K562 (cell line): ENCODE measurements around the gene RBM5. TPM values are rescaled to one million over a fixed set of nuclear protein-coding genes. Genes with fewer than 3 reads are reported as not detected.

Source experiments
- ATAC-seq: fragments of 200-7000 bp; cut with Tn5 transposase; 3 replicates; pipeline ENCODE4 v1.9.1; 2020; ENCODE audit warnings: moderate library complexity
- BruUV-seq: library from RNA; stranded (reverse); fragments of 400-500 nt; replicated peaks from 2 replicates; lab custom pipeline; 2021; lab: Mats Ljungman, UMichigan
- CTCF ChIA-PET: fragments of 300-600 bp; formaldehyde crosslinking; extraction: SDS; loops from one replicate; lab custom pipeline; 2021; ENCODE audit warnings: low intra/inter-chr PET ratio; lab: Yijun Ruan, JAX
- POLR2A ChIA-PET: fragments of 300-600, 350-650 bp; sonication (Branson Sonifier 250); formaldehyde crosslinking; extraction: SDS; loops from one replicate; lab custom pipeline; 2021; ENCODE audit warnings: antibody characterized with exemption, inconsistent platforms; lab: Yijun Ruan, JAX
- DNase-seq, 4 experiments: peaks; one replicate each; pipeline versions ENCODE4 v3.0.0 to v3.0.0-alpha.2; 2011 to 2018; ENCODE audit warnings: low spot score in 3 of 4, mixed read lengths in 3 of 4; ENCODE audit errors: extremely low read depth in 1 of 4
- FAIRE-seq: peaks from 2 replicates; lab custom pipeline; 2011; peaks lifted over from hg19 to GRCh38; lab: Jason Lieb, UNC
- H2AFZ ChIP-seq: 2 replicates; pipeline ENCODE4 v1.6.0; 2011; ENCODE audit warnings: low read depth, low read length, control low read depth, inconsistent platforms
- H3K27ac ChIP-seq: fragments of 200-600 bp; 3 replicates; pipeline ENCODE4 v1.8.0; 2011; ENCODE audit warnings: low read depth, mild to moderate bottlenecking, control low read depth, inconsistent platforms, low read length, moderate library complexity, mixed read lengths; ENCODE audit errors: extremely low read depth
- H3K27me3 ChIP-seq, 2 experiments: fragments of 300-600 bp in 1 of 2; 2 replicates in 1 of 2; 3 replicates in 1 of 2; pipeline versions ENCODE4 v1.6.0 to v1.8.0; 2011; ENCODE audit warnings: inconsistent platforms in 2 of 2, low read length in 2 of 2, mild to moderate bottlenecking in 1 of 2, mixed read lengths in 1 of 2, moderate library complexity in 1 of 2; ENCODE audit not compliant: control insufficient read depth in 2 of 2, insufficient read depth in 2 of 2
- H3K36me3 ChIP-seq: fragments of 300-600 bp; 3 replicates; pipeline ENCODE4 v1.8.0; 2011; ENCODE audit warnings: mild to moderate bottlenecking, low read length, inconsistent platforms; ENCODE audit not compliant: control insufficient read depth, insufficient read depth
- H3K4me1 ChIP-seq, 2 experiments: fragments of 200-600 bp in 1 of 2; replicated peaks in 1 of 2; 2 replicates in 1 of 2; 3 replicates in 1 of 2; pipeline versions ENCODE4 v1.5.1 to v1.8.0; 2011; ENCODE audit warnings: inconsistent platforms in 2 of 2, low read length in 2 of 2, mild to moderate bottlenecking in 1 of 2, mixed read lengths in 1 of 2, moderate library complexity in 1 of 2; ENCODE audit not compliant: control insufficient read depth in 2 of 2, insufficient read depth in 2 of 2
- H3K4me2 ChIP-seq: 2 replicates; pipeline ENCODE4 v1.6.1; 2011; ENCODE audit warnings: low read length, control low read depth, inconsistent platforms, mixed read lengths; ENCODE audit not compliant: insufficient read depth
- H3K4me3 ChIP-seq: fragments of 200-600 bp; sonication (generic), shearing (Covaris generic); 2 replicates; pipeline ENCODE4 v1.5.1; 2016; ENCODE audit warnings: control low read depth, inconsistent platforms
- H3K79me2 ChIP-seq: fragments of 200-600 bp; 3 replicates; pipeline ENCODE4 v1.8.0; 2011; ENCODE audit warnings: low read length, inconsistent platforms; ENCODE audit not compliant: control insufficient read depth, insufficient read depth
- H3K9ac ChIP-seq, 2 experiments: 2 replicates each; pipeline versions ENCODE4 v1.6.0 to v1.6.1; 2011; ENCODE audit warnings: low read depth in 2 of 2, low read length in 2 of 2, control low read depth in 1 of 2, inconsistent platforms in 1 of 2, mild to moderate bottlenecking in 1 of 2, mixed read lengths in 1 of 2; ENCODE audit not compliant: insufficient read depth in 1 of 2
- H3K9me1 ChIP-seq: one replicate; pipeline ENCODE4 v1.6.0; 2011; ENCODE audit warnings: inconsistent platforms, mild to moderate bottlenecking, low read length, moderate library complexity; ENCODE audit not compliant: control insufficient read depth, insufficient read depth
- H3K9me3 ChIP-seq: replicated peaks from 2 replicates; pipeline ENCODE4 v1.5.1; 2011; ENCODE audit warnings: low read depth, low read length, inconsistent platforms; ENCODE audit not compliant: control insufficient read depth, insufficient read depth
- H4K20me1 ChIP-seq: replicated peaks from 2 replicates; pipeline ENCODE4 v1.6.1; 2011; ENCODE audit warnings: low read length, inconsistent platforms, mixed read lengths; ENCODE audit not compliant: control insufficient read depth, insufficient read depth
- CSDE1 ChIP-seq, 2 experiments: fragments of 450-650 bp; IDR thresholded peaks; 2 replicates each; pipeline ENCODE4 v1.6.1; 2016; ENCODE audit warnings: mild to moderate bottlenecking in 1 of 2
- HDAC8 ChIP-seq: fragments of 450-650 bp; IDR thresholded peaks from 2 replicates; pipeline ENCODE4 v1.6.1; 2016; ENCODE audit warnings: mild to moderate bottlenecking, missing genetic modification characterization, moderate library complexity, missing compliant biosample characterization
- HDGF ChIP-seq: fragments of 450-650 bp; IDR thresholded peaks from 2 replicates; pipeline ENCODE4 v1.6.1; 2016
- KDM1A ChIP-seq, 2 experiments: fragments of 450-650 bp; IDR thresholded peaks; 2 replicates each; pipeline ENCODE4 v1.6.1; 2016; ENCODE audit warnings: mild to moderate bottlenecking in 2 of 2
- MBD2 ChIP-seq: sonication (generic); IDR thresholded peaks from 2 replicates; pipeline ENCODE4 v1.6.1; 2016; ENCODE audit warnings: low read depth, borderline replicate concordance
- MEF2A ChIP-seq: IDR thresholded peaks from 2 replicates; pipeline ENCODE4 v1.6.1; 2011; ENCODE audit warnings: low read depth, mild to moderate bottlenecking, low read length, moderate library complexity; ENCODE audit not compliant: control insufficient read depth
- MXI1 ChIP-seq: IDR thresholded peaks from 2 replicates; pipeline ENCODE4 v1.6.1; 2011; ENCODE audit warnings: low read depth, mild to moderate bottlenecking, improper control_type of control experiment, low read length
- NFATC3 ChIP-seq: fragments of 450-650 bp; IDR thresholded peaks from 2 replicates; pipeline ENCODE4 v1.6.1; 2017; ENCODE audit warnings: mild to moderate bottlenecking
- RCOR1 ChIP-seq, 2 experiments: IDR thresholded peaks; 2 replicates each; pipeline ENCODE4 v1.6.1; 2012; ENCODE audit warnings: low read depth in 2 of 2, low read length in 2 of 2, borderline replicate concordance in 1 of 2, improper control_type of control experiment in 1 of 2
- RFX1 ChIP-seq: fragments of 450-650 bp; IDR thresholded peaks from 2 replicates; pipeline ENCODE4 v1.6.1; 2016; ENCODE audit warnings: mild to moderate bottlenecking, moderate library complexity
- YBX1 ChIP-seq: fragments of 450-650 bp; IDR thresholded peaks from 2 replicates; pipeline ENCODE4 v1.7.1; 2016; ENCODE audit warnings: mild to moderate bottlenecking
- ZNF175 ChIP-seq: fragments of 200-800 bp; sonication (Bioruptor generic); IDR thresholded peaks from 2 replicates; pipeline ENCODE4 v1.6.1; 2016; ENCODE audit warnings: low read depth, mild to moderate bottlenecking, missing genetic modification characterization, missing compliant biosample characterization
- WGBS: fragments of 100-300 bp; shearing (Covaris generic); methylation state at CpG from one replicate; pipeline ENCODE4 v1.1.6; 2016; ENCODE audit warnings: low coverage, mixed read lengths; ENCODE audit not compliant: insufficient coverage; ENCODE audit errors: missing lambda C conversion rate; 5-methylcytosine and 5-hydroxymethylcytosine counted together
- in situ Hi-C: fragments of 300-500 bp; cut with MboI; formaldehyde crosslinking; loops from 4 replicates; pipeline ENCODE4 v1.15.0; 2018; ENCODE audit warnings: inconsistent platforms, mixed read lengths
- intact Hi-C: fragments of 100-400 bp; cut with micrococcal nuclease; formaldehyde crosslinking; loops from 2 replicates; pipeline ENCODE4 v1.14.2; 2022
- polyA plus RNA-seq, 8 experiments: library from polyadenylated mRNA; depleted of rRNA in 4 of 8; stranded (reverse) in 5 of 8; unstranded in 3 of 8; fragments of >200 nt; fragmentation: Nextera tagmentation in 2 of 8; fragmentation: Illumina TruSeq in 1 of 8; extraction: Ambion mirVana in 2 of 8; extraction: Trizol in 1 of 8; gene quantifications; 2 replicates each; pipeline versions ENCODE4 v1.2.1 to v1.2.3, GENCODE V29; 2011 to 2014; ENCODE audit warnings: inconsistent platforms in 1 of 8, missing spikeins in 1 of 8
- total RNA-seq, 7 experiments: library from RNA; depleted of rRNA in 6 of 7; stranded (reverse); fragments of >200 nt in 6 of 7; fragmentation: Illumina TruSeq in 2 of 7; extraction: Trizol in 2 of 7; gene quantifications; 2 replicates each; pipeline versions ENCODE4 v1.2.1 to v1.2.3, GENCODE V29; 2011 to 2021; ENCODE audit warnings: low replicate concordance in 1 of 7
- TF ChIP-seq, protein P1 (sequence below): fragments of 250-450 bp; sonication (Bioruptor Pico); IDR thresholded peaks from 2 replicates; pipeline ENCODE4 v1.4.0; 2020; ENCODE audit warnings: mild to moderate bottlenecking, moderate library complexity
- TF ChIP-seq, protein P2 (sequence below): fragments of 450-650 bp; formaldehyde crosslinking; IDR thresholded peaks from 2 replicates; pipeline ENCODE4 v1.4.0; 2020; ENCODE audit warnings: mild to moderate bottlenecking, moderate library complexity
- TF ChIP-seq, protein P3 (sequence below): sonication (generic); formaldehyde crosslinking; IDR thresholded peaks from 2 replicates; pipeline ENCODE4 v1.8.1; 2023; ENCODE audit warnings: mild to moderate bottlenecking, missing genetic modification reagents

The RBM5 gene
- total and polyA plus RNA-seq, 9 of the 15 experiments (the other 6 are each of a cell fraction or from before 2014, with no cell fraction given): 24.5 to 153 (median 81.6) TPM

DNA sequence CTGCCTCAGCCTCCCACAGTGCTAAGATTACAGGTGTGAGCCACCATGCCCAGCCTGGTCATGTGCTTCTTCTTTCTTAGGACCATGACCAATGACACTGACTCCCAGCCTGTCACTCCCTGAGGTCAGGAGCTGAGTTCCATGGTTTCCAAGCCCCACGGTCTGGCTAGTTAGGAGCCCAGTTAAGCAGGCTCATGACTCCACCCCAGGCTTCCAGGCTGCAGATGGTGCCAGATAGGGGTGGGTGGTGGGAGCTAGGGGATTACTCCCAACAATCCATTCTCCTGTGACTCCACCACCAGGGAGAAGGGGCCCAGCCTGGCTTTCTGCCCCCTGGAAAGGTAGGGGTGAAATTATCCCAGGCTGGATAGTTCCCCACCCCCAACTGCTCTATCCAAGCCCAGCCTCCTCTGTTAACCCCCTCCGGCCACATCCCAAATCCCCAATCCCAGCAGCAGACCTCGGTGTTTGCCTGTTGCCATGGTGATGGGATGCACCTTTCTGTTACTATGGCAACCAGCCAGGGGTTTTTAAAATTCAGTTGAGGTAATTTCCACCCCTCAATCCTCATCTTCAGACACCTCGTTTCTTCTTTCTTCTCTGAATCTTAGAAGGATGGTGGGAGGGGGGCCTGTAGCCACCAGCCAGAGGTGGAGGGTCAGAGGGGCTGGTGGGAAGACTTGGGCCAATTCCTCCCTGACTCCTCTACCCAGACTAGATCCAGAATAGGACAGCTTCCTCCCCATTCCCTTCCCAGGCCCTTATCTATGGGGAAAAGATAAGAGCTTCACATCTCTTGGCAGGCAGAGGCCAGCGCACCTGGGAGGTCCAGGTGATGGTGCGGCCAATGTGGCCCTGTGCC is 43.9 kb downstream of the RBM5 start:
- Histone ChIP-seq H3K79me2 (no peaks in the 10 kb centered on the region), H3K4me2 (no peak overlapping the region), H3K36me3 (no peaks in the 10 kb centered on the region), H3K27me3 (peaks cover 0 to 13% of the 10 kb centered on the region in 2 experiments; a peak in 2 of 5 replicates), H3K4me3 (no peak overlapping the region), H3K9me1 (no peaks in the 10 kb centered on the region), H3K27ac (no peak overlapping the region), H3K9me3 (no peaks in the 10 kb centered on the region), H3K4me1 (no peaks in the 10 kb centered on the region; a peak in 1 of 5 replicates), H3K9ac (no peak overlapping the region), H4K20me1 (no peaks in the 10 kb centered on the region), H2AFZ (no peak overlapping the region)
- ChIA-PET CTCF (no interaction called here), POLR2A (interaction anchor here (1.6 to 1.7 kb wide), 2 partner anchors 9 to 11 kb away, joined by 4 to 10 read pairs; no protein-coding TSS in a partner anchor)
- intact Hi-C loops (no loop called here), in situ Hi-C loops (no loop called here)
- ATAC-seq: no peak
- 5% methylated on average over 6 of the region's 6 CpGs for WGBS
- BruUV-seq: no TSS peak
- peak in 2 of 4 experiments; percentile 44 to 56 for DNase-seq
- TF ChIP-seq, protein P1, sequence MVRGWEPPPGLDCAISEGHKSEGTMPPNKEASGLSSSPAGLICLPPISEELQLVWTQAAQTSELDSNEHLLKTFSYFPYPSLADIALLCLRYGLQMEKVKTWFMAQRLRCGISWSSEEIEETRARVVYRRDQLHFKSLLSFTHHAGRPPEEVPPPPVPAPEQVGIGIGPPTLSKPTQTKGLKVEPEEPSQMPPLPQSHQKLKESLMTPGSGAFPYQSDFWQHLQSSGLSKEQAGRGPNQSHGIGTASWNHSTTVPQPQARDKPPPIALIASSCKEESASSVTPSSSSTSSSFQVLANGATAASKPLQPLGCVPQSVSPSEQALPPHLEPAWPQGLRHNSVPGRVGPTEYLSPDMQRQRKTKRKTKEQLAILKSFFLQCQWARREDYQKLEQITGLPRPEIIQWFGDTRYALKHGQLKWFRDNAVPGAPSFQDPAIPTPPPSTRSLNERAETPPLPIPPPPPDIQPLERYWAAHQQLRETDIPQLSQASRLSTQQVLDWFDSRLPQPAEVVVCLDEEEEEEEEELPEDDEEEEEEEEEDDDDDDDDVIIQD: no peak
- TF ChIP-seq MBD2 (no peak), NFATC3 (no peak), HDGF (no peak), RFX1 (peak; percentile 94), YBX1 (no peak), CSDE1 (IDR thresholded peaks at IDR 0.05) (peak in 1 of 2 experiments; percentile 58; a peak in 1 of 4 replicates), ZNF175 (CRISPR knock-in tag) (no peak), MXI1 (peak; percentile 57; the same call in 1 of the 2 replicates), HDAC8 (tag) (no peak), KDM1A (IDR thresholded peaks at IDR 0.05) (peak in 1 of 2 experiments; percentile 42; a peak in 1 of 4 replicates), RCOR1 (IDR thresholded peaks at IDR 0.05; ENCODE audit: borderline replicate concordance in 1 of 2, low read depth in 2 of 2, low read length in 2 of 2) (peak in 1 of 2 experiments; percentile 62; a peak in 1 of 4 replicates), MEF2A (no peak)
- TF ChIP-seq, protein P2, sequence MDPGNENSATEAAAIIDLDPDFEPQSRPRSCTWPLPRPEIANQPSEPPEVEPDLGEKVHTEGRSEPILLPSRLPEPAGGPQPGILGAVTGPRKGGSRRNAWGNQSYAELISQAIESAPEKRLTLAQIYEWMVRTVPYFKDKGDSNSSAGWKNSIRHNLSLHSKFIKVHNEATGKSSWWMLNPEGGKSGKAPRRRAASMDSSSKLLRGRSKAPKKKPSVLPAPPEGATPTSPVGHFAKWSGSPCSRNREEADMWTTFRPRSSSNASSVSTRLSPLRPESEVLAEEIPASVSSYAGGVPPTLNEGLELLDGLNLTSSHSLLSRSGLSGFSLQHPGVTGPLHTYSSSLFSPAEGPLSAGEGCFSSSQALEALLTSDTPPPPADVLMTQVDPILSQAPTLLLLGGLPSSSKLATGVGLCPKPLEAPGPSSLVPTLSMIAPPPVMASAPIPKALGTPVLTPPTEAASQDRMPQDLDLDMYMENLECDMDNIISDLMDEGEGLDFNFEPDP (CRISPR knock-in tag): no peak
- TF ChIP-seq, protein P3, sequence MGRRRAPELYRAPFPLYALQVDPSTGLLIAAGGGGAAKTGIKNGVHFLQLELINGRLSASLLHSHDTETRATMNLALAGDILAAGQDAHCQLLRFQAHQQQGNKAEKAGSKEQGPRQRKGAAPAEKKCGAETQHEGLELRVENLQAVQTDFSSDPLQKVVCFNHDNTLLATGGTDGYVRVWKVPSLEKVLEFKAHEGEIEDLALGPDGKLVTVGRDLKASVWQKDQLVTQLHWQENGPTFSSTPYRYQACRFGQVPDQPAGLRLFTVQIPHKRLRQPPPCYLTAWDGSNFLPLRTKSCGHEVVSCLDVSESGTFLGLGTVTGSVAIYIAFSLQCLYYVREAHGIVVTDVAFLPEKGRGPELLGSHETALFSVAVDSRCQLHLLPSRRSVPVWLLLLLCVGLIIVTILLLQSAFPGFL: no peak
- FAIRE-seq: no peak
